Spinal cord (tissue), 10 donors: ENCODE data around the gene NUBP2. TPM values are rescaled to one million over a fixed set of nuclear protein-coding genes. Genes with fewer than 3 reads are reported as not detected.
A peak's percentile ranks its signal among the peaks of the same experiment; 100 is the strongest.

Experiments used
- DNase-seq, 6 donors: peaks; one replicate each; pipeline versions ENCODE4 v3.0.0 to v3.0.0-alpha.2; 2013 to 2015; ENCODE audit warnings: low spot score in 6 of 6, low read depth in 4 of 6
- H3K27ac ChIP-seq: one replicate; pipeline ENCODE4 v1.5.1; 2013; ENCODE audit warnings: low read depth, low read length, control low read depth
- H3K27me3 ChIP-seq: one replicate; pipeline ENCODE4 v1.6.1; 2013; ENCODE audit warnings: low read length; ENCODE audit not compliant: control insufficient read depth, insufficient read depth
- H3K36me3 ChIP-seq: one replicate; pipeline ENCODE4 v1.6.1; 2013; ENCODE audit warnings: low read length; ENCODE audit not compliant: control insufficient read depth, insufficient read depth
- H3K4me1 ChIP-seq: one replicate; pipeline ENCODE4 v1.6.1; 2013; ENCODE audit warnings: low read length; ENCODE audit not compliant: control insufficient read depth, insufficient read depth
- H3K4me3 ChIP-seq: one replicate; pipeline ENCODE4 v1.5.1; 2013; ENCODE audit warnings: low read depth, low read length, control low read depth
- H3K9me3 ChIP-seq: one replicate; pipeline ENCODE4 v1.6.1; 2013; ENCODE audit warnings: low read length; ENCODE audit not compliant: control insufficient read depth, insufficient read depth
- WGBS: methylation state at CpG from one replicate; pipeline ENCODE4 v1.1.5; 2013; ENCODE audit warnings: missing lambda C conversion rate; ENCODE audit not compliant: insufficient coverage; 5-methylcytosine and 5-hydroxymethylcytosine counted together
- long read RNA-seq, 4 donors: transcript quantifications; one replicate each; lab custom pipeline, GENCODE V29; 2026
- polyA plus RNA-seq, 2 donors: library from polyadenylated mRNA; unstranded; fragments of 120-200 nt; gene quantifications; one replicate each; pipeline ENCODE4 v1.2.1, GENCODE V29; 2013; ENCODE audit not compliant: insufficient read length in 2 of 2
- total RNA-seq, 2 donors: library from RNA; depleted of rRNA in 1 of 2; stranded (reverse); fragments of 120-200 nt in 1 of 2; fragments of >200 nt in 1 of 2; gene quantifications; one replicate each; pipeline versions ENCODE4 v1.2.3 to v1.2.4, GENCODE V29; 2013 to 2014
- donor health status: healthy.

Gene NUBP2, protein sequence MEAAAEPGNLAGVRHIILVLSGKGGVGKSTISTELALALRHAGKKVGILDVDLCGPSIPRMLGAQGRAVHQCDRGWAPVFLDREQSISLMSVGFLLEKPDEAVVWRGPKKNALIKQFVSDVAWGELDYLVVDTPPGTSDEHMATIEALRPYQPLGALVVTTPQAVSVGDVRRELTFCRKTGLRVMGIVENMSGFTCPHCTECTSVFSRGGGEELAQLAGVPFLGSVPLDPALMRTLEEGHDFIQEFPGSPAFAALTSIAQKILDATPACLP
- total RNA-seq (10 to 100 TPM; 24.7 to 64.4 TPM), polyA plus RNA-seq (10 to 100 TPM; 71.1 to 80.4 TPM)
- long read RNA-seq, donor 1, transcript NUBP2-215 (6 exons, 1,173 nt), result major isoform, 19 of 37 reads
- long read RNA-seq, donor 1, transcript NUBP2-201 (7 exons, 1,413 nt), result minor isoform, 14 of 37 reads
- long read RNA-seq, donor 1, partial matches to known transcripts, result 0 of 37 reads
- long read RNA-seq, donor 1, other reads (novel, unspliced or antisense), result 0 of 37 reads
- long read RNA-seq, donor 2, transcript NUBP2-201 (7 exons, 1,413 nt), result minor isoform, 7 of 25 reads
- long read RNA-seq, donor 2, transcript NUBP2-215 (6 exons, 1,173 nt), result major isoform, 18 of 25 reads
- long read RNA-seq, donor 2, partial matches to known transcripts, result 0 of 25 reads
- long read RNA-seq, donor 2, other reads (novel, unspliced or antisense), result 0 of 25 reads
- long read RNA-seq, donor 3, transcript NUBP2-215 (6 exons, 1,173 nt), result major isoform, 12 of 22 reads
- long read RNA-seq, donor 3, transcript NUBP2-201 (7 exons, 1,413 nt), result minor isoform, 8 of 22 reads
- long read RNA-seq, donor 3, partial matches to known transcripts, result 0 of 22 reads
- long read RNA-seq, donor 3, other reads (novel, unspliced or antisense), result 0 of 22 reads
- long read RNA-seq, donor 4, transcript NUBP2-215 (6 exons, 1,173 nt), result minor isoform, 15 of 37 reads
- long read RNA-seq, donor 4, transcript NUBP2-201 (7 exons, 1,413 nt), result major isoform, 16 of 37 reads
- long read RNA-seq, donor 4, partial matches to known transcripts, result 0 of 37 reads
- long read RNA-seq, donor 4, other reads (novel, unspliced or antisense), result 0 of 37 reads

DNA sequence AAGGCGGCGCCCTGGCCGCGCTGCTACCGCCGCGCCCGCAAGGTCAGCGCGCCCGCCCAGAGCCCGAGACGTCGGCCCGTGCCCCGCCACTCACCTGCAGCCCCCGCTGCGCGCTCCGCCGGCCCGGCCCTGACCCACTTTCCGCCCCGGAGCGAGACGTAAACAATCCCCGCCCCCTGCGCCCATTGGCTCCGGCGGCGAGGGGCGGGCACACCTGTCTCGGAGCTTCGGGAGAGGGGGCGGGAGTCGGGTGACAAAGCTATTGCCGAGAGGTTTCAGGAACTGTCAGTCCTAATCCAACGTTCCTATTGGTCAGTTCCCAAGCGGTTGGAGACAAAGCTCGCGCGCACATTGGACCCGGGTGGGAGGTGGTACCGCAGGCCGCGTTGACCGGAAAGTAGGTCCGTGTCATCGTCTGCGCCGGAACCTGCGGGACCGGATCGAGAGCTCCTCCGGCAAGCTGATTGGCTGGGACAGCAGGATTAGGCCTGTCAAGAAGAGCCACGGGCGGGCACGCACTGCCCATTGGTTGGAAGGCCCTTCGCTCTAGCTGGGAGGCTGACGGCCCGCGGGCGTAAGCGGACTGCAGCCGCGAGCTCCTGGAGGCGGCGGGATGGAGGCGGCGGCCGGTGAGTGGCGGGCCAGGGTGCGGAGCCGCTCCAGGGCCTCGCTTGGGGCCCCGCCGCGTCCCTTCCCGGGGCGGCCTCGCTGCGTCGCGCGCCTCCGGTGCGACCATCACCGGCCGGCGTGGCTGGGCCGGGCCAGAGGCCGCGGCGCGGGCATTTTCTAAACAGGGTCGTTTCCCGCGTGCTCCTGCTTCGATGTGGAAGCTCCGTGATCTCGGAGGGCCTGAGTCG, at the start of gene NUBP2, which contains the start of gene SPSB3:
TSS of gene NUBP2 (plus strand) at position 553 of the 857 bp plus-strand sequence. CDS start at position 614, 61 bp downstream.
TSS of gene SPSB3 (minus strand) at position 164 of the 857 bp plus-strand sequence. CDS start 1,088 bp downstream, outside the sequence.
- Histone ChIP-seq H3K4me3 (peak within 1 kb of the TSS; percentile 80), H3K4me1 (peaks cover 45% of the 10 kb centered on the region), H3K27me3 (no peaks in the 10 kb centered on the region), H3K36me3 (peaks cover 71% of the 10 kb centered on the region), H3K9me3 (no peaks in the 10 kb centered on the region), H3K27ac (peak within 1 kb of the TSS; percentile 40)
- peak; percentile 97 to 100 (median 100) for DNase-seq
- WGBS, result under 1% methylated on average over 102 of the region's 102 CpGs

DNA sequence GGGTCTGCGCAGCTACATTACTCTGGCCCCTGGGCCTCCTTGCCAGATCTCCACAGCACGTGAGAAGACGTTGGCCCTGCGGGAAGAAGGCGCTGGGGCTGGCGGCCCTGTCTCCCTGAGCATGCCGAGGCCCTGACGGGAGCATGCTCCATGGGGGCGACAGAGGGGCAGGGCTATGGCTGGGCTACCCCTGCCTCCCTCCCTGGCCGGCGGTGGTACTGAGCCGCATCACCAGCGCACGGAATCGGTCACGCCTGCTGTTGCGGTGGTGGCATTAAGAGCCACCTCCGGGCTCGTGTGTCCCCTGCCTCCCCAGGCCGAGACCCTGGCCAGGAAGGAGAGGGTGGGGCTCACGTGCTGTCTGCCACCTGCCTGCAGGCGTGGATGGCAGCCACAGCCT, 48.6 kb upstream of the NUBP2 start:
- DNase-seq, result no peak
- no peaks in the 10 kb centered on the region for H3K27me3 ChIP-seq
- peaks cover 72% of the 10 kb centered on the region for H3K36me3 ChIP-seq
- 97% methylated on average over 22 of the region's 22 CpGs for WGBS
- no peaks in the 10 kb centered on the region for H3K9me3 ChIP-seq
- peaks cover 4% of the 10 kb centered on the region for H3K4me1 ChIP-seq
- no peak overlapping the region for H3K27ac ChIP-seq
- H3K4me3 ChIP-seq, result no peak overlapping the region

DNA sequence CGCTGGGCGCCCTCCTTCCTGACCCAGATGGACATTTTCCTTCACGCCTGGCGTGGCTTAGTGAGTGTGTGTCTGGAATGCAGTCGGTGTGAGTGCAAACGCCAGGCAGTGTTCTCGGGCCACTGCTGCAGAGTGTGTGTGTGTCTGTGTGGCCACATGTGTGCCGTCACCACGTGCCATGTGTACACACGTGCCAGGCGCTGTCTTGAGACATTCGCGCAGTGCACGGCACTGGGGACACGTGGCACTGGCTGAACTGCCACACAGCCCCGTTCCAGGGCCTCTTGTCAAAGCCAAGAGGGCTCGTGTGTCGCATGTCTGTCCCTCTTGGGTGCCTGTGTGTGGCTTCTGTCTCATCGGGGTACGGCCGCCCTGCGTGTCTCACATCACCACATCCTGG, 47.9 kb upstream of the NUBP2 start:
- H3K27ac ChIP-seq, result no peak overlapping the region
- H3K4me3 ChIP-seq, result no peak overlapping the region
- WGBS, result 97% methylated on average over 22 of the region's 22 CpGs
- DNase-seq, result no peak
- peaks cover 4% of the 10 kb centered on the region for H3K4me1 ChIP-seq
- H3K9me3 ChIP-seq, result no peaks in the 10 kb centered on the region
- H3K36me3 ChIP-seq, result peaks cover 72% of the 10 kb centered on the region
- no peaks in the 10 kb centered on the region for H3K27me3 ChIP-seq

DNA sequence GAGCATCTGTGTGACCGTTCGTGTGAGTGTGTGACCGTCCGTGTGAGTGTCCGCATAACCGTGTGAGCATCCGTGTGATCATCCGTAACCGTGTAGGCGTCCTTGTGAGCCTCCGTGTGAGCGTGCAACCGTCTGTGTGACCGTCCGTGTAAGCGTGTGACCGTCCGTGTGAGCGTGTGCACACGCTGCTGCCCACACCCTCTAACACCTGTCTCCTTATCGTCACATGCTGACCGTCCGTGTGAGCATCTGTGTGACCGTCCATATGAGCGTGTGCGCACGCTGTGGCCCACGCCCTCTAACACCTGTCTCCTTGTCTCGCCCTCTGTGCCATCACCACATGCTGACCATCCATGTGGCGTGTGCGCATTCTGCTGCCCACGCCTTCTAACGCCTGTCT, 42.5 kb upstream of the NUBP2 start:
- Histone ChIP-seq H3K36me3 (peaks cover 73% of the 10 kb centered on the region), H3K4me3 (no peak overlapping the region), H3K4me1 (no peaks in the 10 kb centered on the region), H3K27ac (no peak overlapping the region), H3K9me3 (no peaks in the 10 kb centered on the region), H3K27me3 (no peaks in the 10 kb centered on the region)
- no peak for DNase-seq
- 98% methylated on average over 33 of the region's 33 CpGs for WGBS

DNA sequence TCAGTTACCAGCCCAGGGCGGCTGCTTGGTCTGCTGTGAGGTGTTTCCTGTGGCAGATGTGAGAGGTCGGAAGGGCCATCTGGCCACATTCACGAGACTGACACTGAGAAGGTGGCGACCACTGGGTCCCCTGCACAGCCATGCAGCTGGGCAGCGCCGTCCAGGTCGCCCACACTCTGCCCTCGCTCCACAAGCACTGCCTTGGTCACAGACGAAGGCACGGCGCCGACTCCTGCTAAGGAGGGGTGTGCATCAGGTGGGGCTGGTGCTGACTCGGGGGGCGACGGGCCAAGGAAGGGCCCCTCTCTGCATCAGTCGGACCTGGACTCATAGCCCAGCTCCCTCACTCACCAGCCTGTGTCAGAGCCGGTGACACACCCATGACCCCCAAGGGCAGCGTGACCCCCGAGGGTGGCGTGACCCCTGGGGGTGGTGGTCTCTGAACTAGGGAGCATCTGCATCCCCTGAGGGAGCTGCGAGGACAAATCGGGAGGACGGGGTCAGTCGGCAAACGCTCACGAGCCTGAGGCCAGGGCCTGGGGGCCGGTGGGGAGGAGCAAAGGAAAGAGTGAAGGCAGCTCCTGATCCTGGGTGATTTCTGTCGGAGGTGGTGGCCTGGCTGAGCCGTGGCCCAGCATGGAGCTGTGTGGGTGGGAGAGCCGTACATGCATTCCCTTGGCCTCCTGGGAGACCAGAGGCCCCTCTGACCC, 41.8 kb upstream of the NUBP2 start:
- no peak for DNase-seq
- no peaks in the 10 kb centered on the region for H3K27me3 ChIP-seq
- H3K4me3 ChIP-seq, result no peak overlapping the region
- H3K9me3 ChIP-seq, result no peaks in the 10 kb centered on the region
- 95% methylated on average over 22 of the region's 30 CpGs for WGBS
- no peak overlapping the region for H3K27ac ChIP-seq
- no peaks in the 10 kb centered on the region for H3K4me1 ChIP-seq
- peaks cover 74% of the 10 kb centered on the region for H3K36me3 ChIP-seq

DNA sequence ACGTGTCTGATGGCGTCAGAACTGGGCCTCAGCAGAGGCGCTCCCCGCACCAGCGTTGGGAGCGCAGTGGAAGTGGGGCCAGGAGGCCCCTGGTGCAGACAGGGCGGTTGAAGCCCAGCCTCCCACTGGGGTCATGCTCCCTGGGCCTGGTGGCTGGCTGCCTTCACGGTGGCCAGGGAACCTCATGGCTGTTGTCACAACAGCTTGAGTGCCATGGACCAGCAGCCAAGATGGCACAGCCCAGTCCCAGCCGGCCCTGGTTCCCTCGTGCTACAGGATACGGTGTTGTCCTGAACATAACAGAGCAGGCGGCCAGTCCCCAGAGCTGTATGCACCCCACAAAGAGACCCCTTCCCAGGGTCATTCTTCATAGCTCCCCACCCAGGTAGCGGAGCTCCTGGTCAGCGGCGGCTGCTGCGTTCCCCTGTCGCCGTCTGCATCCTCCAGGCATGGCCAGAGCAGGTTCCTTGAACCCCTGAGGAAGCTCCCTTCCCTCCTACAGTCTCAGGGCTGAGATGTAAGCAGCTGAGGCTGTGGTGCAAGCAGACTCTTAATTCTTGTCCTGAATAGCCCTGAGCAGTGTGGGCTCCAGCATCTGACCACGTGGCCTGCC, 41.1 kb upstream of the NUBP2 start:
- no peak for DNase-seq
- no peak overlapping the region for H3K27ac ChIP-seq
- H3K9me3 ChIP-seq, result no peaks in the 10 kb centered on the region
- no peak overlapping the region for H3K4me3 ChIP-seq
- peaks cover 80% of the 10 kb centered on the region for H3K36me3 ChIP-seq
- no peaks in the 10 kb centered on the region for H3K4me1 ChIP-seq
- 95% methylated on average over 19 of the region's 19 CpGs for WGBS
- no peaks in the 10 kb centered on the region for H3K27me3 ChIP-seq

DNA sequence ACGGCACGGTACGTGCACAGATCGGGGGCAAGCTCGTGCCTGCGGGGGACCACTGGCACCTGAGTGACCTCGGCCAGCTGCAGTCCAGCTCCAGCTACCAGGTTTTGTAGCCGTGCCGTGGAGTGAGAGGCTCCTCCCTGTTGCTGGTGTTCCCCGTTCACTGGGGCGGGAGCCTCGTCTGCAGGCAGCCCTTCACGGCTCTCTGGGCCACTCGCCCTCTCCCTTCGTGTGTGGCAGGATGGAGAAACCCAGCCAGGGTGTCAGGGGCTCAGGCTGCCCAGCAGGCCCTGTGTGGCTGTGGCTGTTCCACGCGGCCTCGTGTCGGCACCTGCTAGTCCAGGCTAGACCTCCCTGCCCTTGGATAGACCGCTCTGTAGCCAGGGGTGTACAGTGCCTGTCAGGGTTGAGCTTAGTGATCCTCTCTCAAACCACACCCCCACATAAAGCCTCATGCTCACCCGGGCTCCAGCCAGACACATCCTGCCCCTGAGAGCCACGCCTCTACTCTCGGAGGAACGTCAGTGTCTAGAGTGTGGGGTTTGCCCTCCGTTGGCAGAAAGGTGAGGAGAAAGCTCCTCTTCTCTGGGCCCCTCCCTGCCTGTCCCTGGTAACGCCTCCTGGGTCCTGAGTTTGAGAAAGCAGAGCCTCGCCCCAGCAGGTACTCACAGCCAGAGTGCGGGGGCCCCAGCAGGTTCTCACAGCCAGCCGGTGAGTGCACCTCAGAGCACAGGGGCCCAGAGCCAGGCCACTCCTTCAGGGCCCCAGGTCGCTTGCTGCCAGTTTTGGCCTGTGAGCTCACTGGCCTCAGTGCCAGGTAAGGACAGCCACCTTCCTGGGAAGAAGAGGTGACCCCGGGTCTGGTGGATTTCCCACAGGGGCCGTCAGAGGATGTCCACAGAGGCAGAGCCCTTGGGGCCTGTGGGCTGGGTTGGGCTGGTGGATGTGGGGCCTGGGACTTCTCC, 39.1 kb upstream of the NUBP2 start:
- peaks cover 94% of the 10 kb centered on the region for H3K36me3 ChIP-seq
- no peaks in the 10 kb centered on the region for H3K9me3 ChIP-seq
- no peaks in the 10 kb centered on the region for H3K4me1 ChIP-seq
- WGBS, result 94% methylated on average over 31 of the region's 32 CpGs
- no peaks in the 10 kb centered on the region for H3K27me3 ChIP-seq
- H3K4me3 ChIP-seq, result no peak overlapping the region
- H3K27ac ChIP-seq, result no peak overlapping the region
- DNase-seq, result no peak
